CD4-positive, alpha-beta T cell treated with Interleukin-4 for 4 hours (primary cell): ENCODE data around the gene COL16A1.

Source experiments
- DNase-seq: peaks from one replicate; pipeline ENCODE4 v3.0.0-alpha.2; 2020

Gene COL16A1

GRCh38 chr1:31681415-31681814 is 22.4 kb downstream of the COL16A1 start:
- no peak for DNase-seq

- DNase-seq = no peak
Measured at GRCh38 chr1:31679676-31680230, 24.1 kb downstream of the COL16A1 start.

DNA sequence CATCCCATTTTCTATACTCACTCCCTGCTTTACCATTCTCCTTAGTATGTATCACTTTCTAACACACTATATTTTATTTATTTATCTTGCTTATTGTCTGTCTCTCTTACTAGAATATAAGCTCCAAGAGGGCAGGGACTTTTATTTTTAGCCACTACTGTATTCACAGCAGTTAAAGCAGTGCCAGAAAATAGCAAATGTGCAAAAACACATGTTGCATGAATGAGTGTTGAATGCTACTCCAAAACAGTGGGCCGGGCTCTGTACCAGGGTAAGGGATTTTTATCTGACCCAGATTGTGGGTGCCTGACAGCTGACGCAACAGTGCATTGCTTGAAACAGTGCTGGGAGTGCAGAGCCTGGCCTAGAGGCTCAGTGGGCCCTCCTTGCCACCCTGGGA is 24.7 kb downstream of the COL16A1 start:
- DNase-seq = no peak

GRCh38 chr1:31678681-31679080 is 25.1 kb downstream of the COL16A1 start:
- DNase-seq = no peak

- DNase-seq = no peak
Measured at GRCh38 chr1:31677949-31678348, 25.9 kb downstream of the COL16A1 start.

DNA sequence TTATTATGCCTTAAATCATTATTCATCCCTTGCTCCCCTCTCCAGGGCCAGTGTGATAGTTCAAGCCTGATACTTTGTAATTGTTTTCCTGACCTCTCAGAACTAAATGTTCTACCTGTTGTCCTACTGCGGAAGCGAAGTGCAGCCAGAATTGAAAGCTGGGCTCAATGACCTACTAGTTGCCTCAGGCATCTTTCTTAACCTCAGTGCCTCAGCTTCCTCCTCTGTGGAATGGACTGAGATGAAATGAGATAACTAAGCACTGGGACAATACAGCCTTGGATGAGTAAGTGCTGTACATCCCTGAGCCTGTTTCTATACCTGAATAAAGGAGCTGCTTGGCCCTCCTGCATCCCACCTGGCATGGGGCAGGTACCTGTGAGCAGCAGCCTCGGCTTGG is 26.4 kb downstream of the COL16A1 start:
- DNase-seq = no peak

GRCh38 chr1:31675756-31676155 is 28.1 kb downstream of the COL16A1 start:
- no peak for DNase-seq

- no peak for DNase-seq
Measured at GRCh38 chr1:31675161-31675560, 28.7 kb downstream of the COL16A1 start.

DNA sequence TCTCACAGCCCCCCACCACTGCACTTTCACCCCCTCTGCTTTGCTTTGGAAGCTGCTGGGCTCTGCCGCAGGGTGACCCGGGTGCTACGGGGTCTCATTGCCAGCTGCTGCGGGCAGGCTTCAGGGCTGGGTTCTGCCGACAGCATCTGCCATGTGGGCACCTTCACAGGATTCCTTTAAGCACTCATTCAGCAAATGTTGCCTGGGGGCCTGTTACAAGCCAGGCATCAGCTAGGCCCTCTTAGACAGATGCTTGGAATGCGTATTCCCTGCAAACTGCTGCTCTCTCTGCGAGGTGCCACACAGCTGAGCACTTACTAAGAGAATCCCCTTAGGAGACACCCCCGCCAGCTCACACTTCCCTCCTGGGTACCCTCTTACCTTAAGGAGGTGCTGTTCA is 29.2 kb downstream of the COL16A1 start:
- DNase-seq = no peak

GRCh38 chr1:31673433-31673832 is 30.4 kb downstream of the COL16A1 start:
- DNase-seq = no peak

GRCh38 chr1:31672986-31673385 is 30.8 kb downstream of the COL16A1 start:
- no peak for DNase-seq

DNA sequence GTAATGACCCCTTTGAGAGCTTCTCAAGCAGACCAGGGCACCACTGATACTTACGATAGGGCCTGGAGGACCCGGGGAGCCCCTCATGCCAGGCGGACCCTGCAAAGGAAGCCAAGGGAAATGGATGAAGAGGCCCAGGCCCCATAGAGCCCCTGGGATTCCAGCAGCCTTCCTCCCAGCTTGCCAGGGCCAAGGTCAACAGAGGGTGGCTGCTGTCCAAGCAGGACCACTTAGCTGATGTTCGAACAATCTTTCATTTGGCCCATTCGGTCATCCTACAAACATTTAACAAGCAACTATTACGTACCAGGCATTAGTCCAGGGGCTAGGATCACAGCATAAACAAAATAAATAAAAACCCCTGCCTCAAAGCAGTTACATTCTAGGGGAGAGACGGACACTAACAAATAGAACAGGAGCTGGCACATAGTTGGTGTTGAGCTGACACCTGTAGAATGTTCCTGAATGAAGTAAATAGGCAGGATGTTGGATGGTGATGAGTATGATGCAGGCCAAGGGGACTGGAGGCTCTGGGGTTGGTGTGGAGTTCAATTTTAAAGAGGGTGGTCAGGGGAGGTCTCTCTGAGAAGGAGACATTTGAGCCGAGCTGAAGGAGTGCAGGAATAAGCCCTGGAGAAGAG is 32.1 kb downstream of the COL16A1 start:
- no peak for DNase-seq

GRCh38 chr1:31671147-31671546 is 32.7 kb downstream of the COL16A1 start:
- DNase-seq = no peak

DNA sequence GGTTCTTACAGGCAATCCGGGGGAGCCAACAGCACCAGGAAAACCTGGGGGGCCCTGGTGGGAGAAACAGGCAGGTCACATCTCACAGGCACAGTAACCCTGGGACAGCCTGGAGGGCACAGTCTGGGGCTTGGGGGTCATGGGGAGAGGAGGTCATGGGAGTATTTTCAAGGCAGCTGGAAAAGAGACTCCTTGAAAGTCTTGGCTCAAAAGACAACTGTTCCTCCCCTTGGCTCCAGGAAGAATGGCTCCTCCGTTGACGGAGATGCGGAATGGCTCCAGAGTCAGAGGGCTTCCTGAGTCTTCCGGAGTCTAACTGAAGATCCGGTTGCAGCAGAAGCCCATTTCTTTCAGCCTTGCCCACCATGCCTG is 33.2 kb downstream of the COL16A1 start:
- DNase-seq = no peak

GRCh38 chr1:31669786-31670592 is 33.8 kb downstream of the COL16A1 start:
- peak; percentile 4 for DNase-seq

DNA sequence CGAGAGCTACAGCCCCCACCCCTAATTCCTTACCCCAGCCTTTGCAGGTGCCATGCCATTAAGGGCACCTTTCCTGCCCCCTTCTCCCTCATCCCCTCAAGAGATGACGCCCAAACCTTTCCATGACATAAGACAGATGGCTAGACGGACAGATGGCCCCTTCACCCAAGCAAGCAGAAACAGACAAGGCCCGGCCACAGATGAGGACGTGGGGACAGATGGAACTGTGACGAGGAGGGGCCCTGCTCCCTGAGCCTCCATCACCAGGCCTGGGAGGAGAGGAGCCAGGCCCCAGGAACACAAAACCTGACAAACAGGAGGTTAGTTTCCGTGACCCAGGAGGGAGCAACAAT is 34.4 kb downstream of the COL16A1 start:
- DNase-seq = no peak

- no peak for DNase-seq
Measured at GRCh38 chr1:31668303-31668883, 35.4 kb downstream of the COL16A1 start.

DNA sequence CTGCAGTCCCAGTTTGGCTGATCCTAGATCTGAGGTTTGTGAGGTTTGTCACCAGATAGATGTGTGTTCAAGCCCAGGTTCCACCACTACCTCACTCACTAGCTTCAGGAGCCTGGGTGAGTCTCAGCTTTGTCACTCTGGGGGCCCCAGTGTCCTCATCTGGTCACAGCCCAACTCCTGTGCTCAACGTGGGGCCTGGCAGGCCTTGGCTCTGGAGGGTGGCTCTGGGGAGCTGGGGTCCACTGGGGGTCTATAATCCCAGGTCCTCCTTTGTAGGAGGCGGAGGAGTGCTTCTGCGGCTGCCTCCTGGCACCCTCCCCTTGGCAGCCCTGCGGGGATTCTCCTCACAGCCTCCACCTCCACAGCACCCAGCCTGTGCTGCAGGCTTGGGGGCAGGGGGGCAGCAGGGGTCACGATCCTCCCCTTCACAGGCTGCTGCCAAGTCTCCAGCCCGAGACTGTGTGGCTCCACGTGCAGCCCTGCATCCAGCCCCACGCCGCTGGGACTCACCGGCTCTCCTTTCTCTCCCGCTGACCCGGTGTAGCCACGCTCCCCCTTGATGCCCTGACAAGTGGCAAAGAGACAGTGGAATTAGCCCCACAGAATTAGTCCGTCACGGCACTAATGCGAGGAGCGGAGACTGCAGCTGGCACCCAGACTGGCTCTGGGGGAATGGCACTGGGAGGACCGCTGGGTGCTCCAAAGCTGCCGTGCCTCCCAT is 36.6 kb downstream of the COL16A1 start:
- no peak for DNase-seq

- no peak for DNase-seq
Measured at GRCh38 chr1:31666263-31666963, 37.4 kb downstream of the COL16A1 start.

DNA sequence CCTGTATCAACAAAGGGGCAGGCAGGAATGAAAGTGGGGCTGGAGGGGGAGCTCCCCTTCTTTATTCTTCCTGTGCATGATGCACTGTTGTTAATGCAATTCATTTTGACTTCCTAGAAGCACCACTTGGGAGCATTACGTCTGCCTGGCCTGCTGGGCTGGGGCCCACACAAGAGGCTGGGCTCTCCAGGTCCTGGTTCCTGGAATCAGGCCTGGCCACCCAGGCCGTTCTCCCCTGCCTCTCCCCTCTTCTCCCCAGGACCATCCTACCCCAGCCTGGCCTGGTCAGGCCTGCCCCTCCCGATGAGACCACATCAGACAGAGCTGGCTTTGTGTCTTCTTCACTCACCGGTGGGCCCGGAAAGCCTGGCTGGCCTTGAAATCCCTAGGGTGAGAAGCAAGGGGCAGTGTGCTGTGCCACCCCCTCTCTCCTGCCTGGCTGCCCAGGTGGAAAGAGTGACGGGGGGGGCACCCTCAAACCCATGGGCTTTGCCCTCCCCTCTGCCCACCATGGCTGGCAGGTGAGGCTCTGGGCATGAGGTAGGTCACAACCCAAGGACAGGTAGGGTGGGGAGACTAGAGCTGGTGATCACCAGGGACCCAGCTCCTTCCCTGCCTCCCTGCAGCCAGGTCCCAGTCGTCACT is 38.5 kb downstream of the COL16A1 start:
- no peak for DNase-seq

DNA sequence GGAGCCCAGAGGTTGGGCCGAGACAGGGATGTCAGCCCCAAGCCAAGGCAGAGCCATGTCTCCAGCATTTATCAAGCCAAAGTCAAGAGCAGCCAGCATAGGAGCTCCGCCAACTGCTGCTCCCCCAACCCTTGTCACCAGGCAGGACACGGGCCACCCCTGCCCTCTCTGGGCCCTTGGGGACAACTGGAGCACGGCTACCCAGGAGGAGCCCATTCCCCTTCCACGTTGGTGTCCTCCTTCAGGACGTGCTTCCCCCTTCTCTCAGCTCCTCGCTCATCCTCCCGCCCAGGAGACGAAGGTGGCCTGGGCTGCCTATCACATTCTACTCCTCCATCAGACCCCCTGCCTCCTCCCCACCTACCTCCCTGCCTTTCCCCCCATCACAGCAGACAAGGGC is 39.3 kb downstream of the COL16A1 start:
- no peak for DNase-seq
